ENCODE data around the gene AKAP12.

Gene AKAP12

GRCh38 chr6:151299011-151299410 lies 59.2 kb downstream of the AKAP12 start:
- no peak overlapping the region for H3K27ac ChIP-seq (ENCODE audit: low read depth, low read length, poor library complexity, severe bottlenecking)
- TF ChIP-seq EZH2 (IDR thresholded peaks at IDR 0.05; ENCODE audit: borderline replicate concordance, low read length) (no peak), CTCF (IDR thresholded peaks at IDR 0.05; ENCODE audit: low read length) (no peak)
- no peaks in the 10 kb centered on the region; the same call in 1 of the 2 replicates for H3K27me3 ChIP-seq (ENCODE audit: insufficient read depth, low read length)
- H3K9ac ChIP-seq (ENCODE audit: low read length), result no peak overlapping the region
- H3K4me1 ChIP-seq (ENCODE audit: insufficient read depth, low read length, severe bottlenecking), result no peaks in the 10 kb centered on the region
- no peaks in the 10 kb centered on the region for H3F3A ChIP-seq (ENCODE audit: insufficient read depth, low read length)
- H3K9me2 ChIP-seq (ENCODE audit: low read depth, low read length), result no peaks in the 10 kb centered on the region
- no peak overlapping the region for H2AFZ ChIP-seq (ENCODE audit: low read length)
- H3K4me3 ChIP-seq (ENCODE audit: low read depth, low read length, poor library complexity, severe bottlenecking), result no peak overlapping the region
- H3K4me2 ChIP-seq (ENCODE audit: low read length), result no peak overlapping the region
- H3K36me3 ChIP-seq (ENCODE audit: insufficient read depth, low read length), result no peaks in the 10 kb centered on the region
- no peaks in the 10 kb centered on the region for H3K79me2 ChIP-seq (ENCODE audit: insufficient read depth, low read length)
- no peaks in the 10 kb centered on the region for H3K9me3 ChIP-seq (ENCODE audit: low read length)
- no peaks in the 10 kb centered on the region for H4K20me1 ChIP-seq (ENCODE audit: insufficient read depth, low read length)

DNA sequence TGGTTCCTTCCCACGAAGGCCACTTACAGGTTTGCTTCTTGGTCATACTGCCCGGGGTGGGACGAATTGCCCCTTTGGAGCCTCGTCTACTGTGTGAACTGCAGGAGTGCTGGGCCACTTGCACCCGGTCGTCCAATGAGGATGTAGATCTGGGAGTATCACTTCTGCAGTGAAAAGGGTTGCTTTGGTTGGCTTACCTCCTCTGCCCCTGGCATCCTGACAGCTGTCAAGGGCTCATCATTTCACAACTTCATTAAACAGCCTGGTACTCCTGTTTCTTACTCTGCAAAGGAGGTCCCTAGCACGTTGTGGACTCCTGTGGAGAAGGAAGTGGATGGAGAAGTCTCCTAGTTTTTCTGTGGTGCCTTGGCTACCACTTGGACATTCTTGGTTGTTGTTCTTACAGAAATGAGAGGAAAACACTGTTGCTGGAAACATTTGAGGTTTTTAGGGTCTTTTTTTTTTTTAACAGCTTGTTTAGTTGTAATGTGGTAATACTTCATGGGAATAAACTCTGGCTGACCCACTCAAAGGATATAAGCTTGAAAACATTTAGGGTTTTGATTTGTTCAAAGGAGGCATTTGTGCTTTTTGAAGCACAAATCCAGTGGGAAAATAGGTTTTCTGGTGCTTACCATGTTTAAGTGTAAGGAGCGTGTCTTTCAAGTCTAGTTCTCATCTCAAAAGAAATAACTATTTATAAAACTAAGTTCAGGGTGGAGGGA lies 60.7 kb downstream of the AKAP12 start:
- Histone ChIP-seq H3K9me2 (ENCODE audit: low read depth, low read length) (no peaks in the 10 kb centered on the region), H2AFZ (ENCODE audit: low read length) (no peak overlapping the region), H3K4me2 (ENCODE audit: low read length) (no peak overlapping the region), H3K9ac (ENCODE audit: low read length) (no peak overlapping the region), H3K4me3 (ENCODE audit: low read depth, low read length, poor library complexity, severe bottlenecking) (no peak overlapping the region), H3K9me3 (ENCODE audit: low read length) (no peaks in the 10 kb centered on the region), H3K79me2 (ENCODE audit: insufficient read depth, low read length) (no peaks in the 10 kb centered on the region), H3K36me3 (ENCODE audit: insufficient read depth, low read length) (no peaks in the 10 kb centered on the region), H3K27ac (ENCODE audit: low read depth, low read length, poor library complexity, severe bottlenecking) (no peak overlapping the region), H3K4me1 (ENCODE audit: insufficient read depth, low read length, severe bottlenecking) (no peaks in the 10 kb centered on the region), H3K27me3 (ENCODE audit: insufficient read depth, low read length) (no peaks in the 10 kb centered on the region; the same call in 1 of the 2 replicates), H3F3A (ENCODE audit: insufficient read depth, low read length) (no peaks in the 10 kb centered on the region), H4K20me1 (ENCODE audit: insufficient read depth, low read length) (no peaks in the 10 kb centered on the region)
- no peak for TF ChIP-seq CTCF (IDR thresholded peaks at IDR 0.05; ENCODE audit: low read length)
- TF ChIP-seq EZH2 (IDR thresholded peaks at IDR 0.05; ENCODE audit: borderline replicate concordance, low read length), result no peak

DNA sequence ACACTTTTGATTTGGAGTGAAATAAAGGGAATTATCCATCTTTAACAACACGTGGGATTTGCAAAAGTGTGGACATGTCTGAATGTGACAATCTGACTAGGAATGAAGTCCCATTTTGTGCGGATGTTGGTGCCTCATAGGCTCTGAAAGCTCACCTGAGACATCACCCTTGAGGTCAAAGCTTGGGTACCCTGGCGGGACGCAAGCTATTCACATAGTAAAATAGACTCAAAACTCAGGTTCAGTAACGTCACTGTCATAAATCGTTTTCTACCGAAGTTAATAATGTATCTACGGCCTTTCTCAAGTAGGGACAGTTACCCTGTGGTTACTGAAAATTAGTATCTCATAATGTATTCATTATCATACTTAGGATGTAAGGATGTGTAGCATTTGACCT lies 61.8 kb downstream of the AKAP12 start:
- Histone ChIP-seq H3K79me2 (ENCODE audit: insufficient read depth, low read length) (no peaks in the 10 kb centered on the region), H4K20me1 (ENCODE audit: insufficient read depth, low read length) (no peaks in the 10 kb centered on the region), H3K4me2 (ENCODE audit: low read length) (no peak overlapping the region), H2AFZ (ENCODE audit: low read length) (no peak overlapping the region), H3K36me3 (ENCODE audit: insufficient read depth, low read length) (no peaks in the 10 kb centered on the region), H3K27ac (ENCODE audit: low read depth, low read length, poor library complexity, severe bottlenecking) (no peak overlapping the region), H3K9ac (ENCODE audit: low read length) (no peak overlapping the region), H3K4me1 (ENCODE audit: insufficient read depth, low read length, severe bottlenecking) (no peaks in the 10 kb centered on the region), H3K4me3 (ENCODE audit: low read depth, low read length, poor library complexity, severe bottlenecking) (no peak overlapping the region), H3F3A (ENCODE audit: insufficient read depth, low read length) (no peaks in the 10 kb centered on the region), H3K9me2 (ENCODE audit: low read depth, low read length) (no peaks in the 10 kb centered on the region), H3K9me3 (ENCODE audit: low read length) (no peaks in the 10 kb centered on the region), H3K27me3 (ENCODE audit: insufficient read depth, low read length) (no peaks in the 10 kb centered on the region; the same call in 1 of the 2 replicates)
- TF ChIP-seq CTCF (IDR thresholded peaks at IDR 0.05; ENCODE audit: low read length), result no peak
- TF ChIP-seq EZH2 (IDR thresholded peaks at IDR 0.05; ENCODE audit: borderline replicate concordance, low read length), result no peak

Measured in OCI-LY1 (cell line).